NCI-H524 (cell line): Measurements from ENCODE around the gene F2.

Experiments used
- DNase-seq, 2 experiments: peaks; one replicate each; lab custom pipeline; 2025; lab: John Stamatoyannopoulos, UW

Gene F2

GRCh38 chr11:46718155-46719019 lies 626 bp upstream of the F2 start:
- DNase-seq: no peak

- DNase-seq: no peak
Observed at GRCh38 chr11:46719543-46720218, 668 bp downstream of the F2 start.

DNA sequence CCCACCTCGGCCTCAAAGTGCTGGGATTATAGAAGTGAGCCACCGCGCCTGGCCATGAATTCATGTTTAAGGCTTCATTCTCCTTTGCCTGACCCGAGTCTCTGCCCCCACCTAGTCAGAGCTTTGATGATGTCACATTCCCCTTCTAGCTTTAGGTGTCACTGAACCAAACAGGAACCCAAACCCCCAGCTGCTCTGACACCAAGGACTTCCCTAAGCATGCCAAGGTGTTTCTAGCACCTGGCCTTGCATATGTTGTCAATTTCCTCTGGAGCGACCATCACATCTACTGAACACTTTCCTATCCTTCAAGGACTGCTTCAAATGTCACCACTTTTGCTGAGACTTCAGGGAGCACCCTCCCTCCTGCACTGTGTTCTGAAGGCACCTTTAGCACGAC lies 2.3 kb downstream of the F2 start:
- DNase-seq: no peak

DNA sequence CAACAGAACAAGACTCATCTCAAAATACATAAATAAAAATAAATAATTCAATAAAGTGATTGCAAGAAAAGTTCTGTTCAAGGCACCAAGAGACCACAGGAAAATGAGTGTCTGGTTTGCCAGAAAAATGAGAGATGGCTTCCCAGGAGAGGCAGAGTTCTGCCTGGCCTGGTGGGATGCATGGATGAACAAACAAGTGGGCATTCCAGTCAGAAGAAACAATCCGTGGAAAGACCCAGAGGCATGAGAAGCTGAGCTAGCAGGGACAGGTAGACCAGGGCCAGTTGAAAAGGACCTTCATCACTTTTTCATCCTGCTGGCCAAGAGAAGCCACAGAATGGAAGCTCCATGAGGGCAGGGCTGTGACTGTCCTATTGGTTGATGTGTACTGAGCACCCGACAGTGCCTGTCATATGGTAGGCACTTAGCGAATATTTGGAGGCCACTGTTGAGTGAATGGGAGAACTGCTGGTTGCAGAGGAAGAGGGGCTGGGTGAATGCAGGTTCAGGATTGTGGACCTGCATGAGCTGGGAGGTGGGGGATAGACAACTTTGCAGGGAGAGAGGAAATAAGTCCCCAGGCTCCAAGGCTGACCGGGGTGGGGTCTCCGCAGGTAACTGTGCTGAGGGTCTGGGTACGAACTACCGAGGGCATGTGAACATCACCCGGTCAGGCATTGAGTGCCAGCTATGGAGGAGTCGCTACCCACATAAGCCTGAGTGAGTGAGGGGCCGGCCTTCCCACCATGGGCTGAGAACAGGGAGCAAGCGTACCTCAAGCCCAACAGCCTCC lies 3.7 kb downstream of the F2 start:
- DNase-seq: no peak

- DNase-seq: no peak
Observed at GRCh38 chr11:46723359-46723680, 4.3 kb downstream of the F2 start.

GRCh38 chr11:46724088-46724487 lies 5.1 kb downstream of the F2 start:
- no peak for DNase-seq

DNA sequence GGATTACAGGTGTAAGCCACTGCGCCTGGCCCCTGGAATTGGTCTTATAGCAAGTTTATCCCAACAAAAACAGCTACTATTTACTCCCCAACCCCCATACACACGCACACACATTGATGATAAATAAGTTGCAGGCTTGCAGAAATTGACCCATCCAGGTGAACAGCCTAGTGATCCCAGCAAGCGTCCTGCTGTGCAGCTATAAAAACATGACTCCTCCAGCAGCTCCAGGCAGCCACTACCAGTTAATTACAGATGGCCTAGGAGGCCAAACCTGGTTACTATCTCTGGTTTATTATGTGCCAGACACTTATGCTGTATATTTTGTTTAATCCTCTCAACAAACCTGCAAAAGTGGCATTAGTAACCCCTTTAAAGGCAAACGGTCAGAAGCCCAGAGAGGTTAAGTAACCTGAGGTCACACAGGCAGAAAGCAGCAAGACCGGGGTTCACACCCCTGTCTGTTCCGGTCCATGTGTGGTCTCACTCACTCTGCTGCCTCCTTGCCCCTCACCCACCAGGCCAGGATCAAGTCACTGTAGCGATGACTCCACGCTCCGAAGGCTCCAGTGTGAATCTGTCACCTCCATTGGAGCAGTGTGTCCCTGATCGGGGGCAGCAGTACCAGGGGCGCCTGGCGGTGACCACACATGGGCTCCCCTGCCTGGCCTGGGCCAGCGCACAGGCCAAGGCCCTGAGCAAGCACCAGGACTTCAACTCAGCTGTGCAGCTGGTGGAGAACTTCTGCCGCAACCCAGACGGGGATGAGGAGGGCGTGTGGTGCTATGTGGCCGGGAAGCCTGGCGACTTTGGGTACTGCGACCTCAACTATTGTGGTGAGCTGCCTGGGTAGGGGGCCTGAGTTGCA lies 6.6 kb downstream of the F2 start:
- DNase-seq: no peak

GRCh38 chr11:46726206-46726862 lies 7.3 kb downstream of the F2 start:
- no peak for DNase-seq

- no peak for DNase-seq
Observed at GRCh38 chr11:46727952-46728658, 9.1 kb downstream of the F2 start.

- DNase-seq: no peak
Observed at GRCh38 chr11:46728659-46729040, 9.6 kb downstream of the F2 start.

GRCh38 chr11:46729110-46730027 lies 10.4 kb downstream of the F2 start:
- DNase-seq: no peak

DNA sequence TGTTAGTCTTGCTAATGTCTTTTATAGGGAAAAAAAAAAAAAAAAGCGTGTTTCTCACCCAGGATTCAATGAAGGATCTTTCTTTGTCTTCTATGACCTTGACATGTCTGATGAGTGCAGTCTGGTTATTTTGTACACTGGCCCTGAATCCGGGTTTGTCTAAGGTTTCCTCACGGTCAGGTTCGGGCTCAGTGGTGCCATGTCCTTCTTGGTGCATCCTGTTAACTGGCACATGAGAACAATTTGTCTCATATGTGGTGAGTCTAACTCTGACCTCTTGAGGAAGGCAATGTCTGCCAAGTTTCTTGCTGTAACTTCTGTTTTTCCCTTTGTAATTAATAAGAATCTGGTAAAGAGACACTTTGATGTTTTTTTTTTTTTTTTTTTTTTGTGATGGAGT lies 12.5 kb downstream of the F2 start:
- DNase-seq: no peak

DNA sequence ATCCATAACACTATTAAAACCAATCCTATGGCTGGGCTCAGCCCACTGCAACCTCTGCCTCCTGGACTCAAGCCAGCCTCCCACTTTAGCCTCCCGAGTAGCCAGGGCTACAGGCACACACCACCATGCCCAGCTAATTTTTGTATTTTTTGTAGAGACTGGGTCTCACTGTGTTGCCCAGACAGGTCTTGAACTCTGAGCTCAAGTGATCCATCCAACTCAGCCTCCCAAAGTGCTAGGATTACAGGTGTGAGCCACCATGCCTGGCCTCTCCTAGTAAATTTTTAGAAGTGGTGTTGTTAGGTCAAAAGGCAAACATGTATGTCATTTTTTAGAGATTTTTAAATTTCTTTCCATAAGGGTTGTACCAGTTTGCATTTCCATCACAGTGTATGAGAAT lies 14.2 kb downstream of the F2 start:
- no peak for DNase-seq

- no peak for DNase-seq
Observed at GRCh38 chr11:46736146-46736545, 17.1 kb downstream of the F2 start.

GRCh38 chr11:46736615-46737014 lies 17.6 kb downstream of the F2 start:
- no peak for DNase-seq

DNA sequence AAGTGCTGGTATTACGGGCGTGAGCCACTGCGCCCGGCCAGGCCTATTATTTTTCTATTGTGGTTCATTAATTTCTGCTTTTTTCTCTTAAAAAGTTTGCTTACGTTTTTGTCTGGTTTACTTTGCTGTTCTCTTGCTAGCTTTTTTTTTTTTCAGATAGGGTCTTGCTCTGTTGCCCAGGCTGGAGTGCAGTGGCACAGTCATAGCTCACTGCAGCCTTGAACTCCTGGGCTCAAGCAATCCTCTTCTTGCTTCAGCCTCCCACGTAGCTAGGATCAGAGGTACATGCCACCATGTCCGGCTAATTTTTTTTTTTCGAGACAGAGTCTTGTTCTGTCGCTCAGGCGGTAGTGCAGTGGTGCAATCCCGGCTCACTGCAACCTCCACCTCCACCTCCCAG lies 18.7 kb downstream of the F2 start:
- no peak for DNase-seq

- no peak for DNase-seq
Observed at GRCh38 chr11:46738887-46739286, 19.9 kb downstream of the F2 start.

DNA sequence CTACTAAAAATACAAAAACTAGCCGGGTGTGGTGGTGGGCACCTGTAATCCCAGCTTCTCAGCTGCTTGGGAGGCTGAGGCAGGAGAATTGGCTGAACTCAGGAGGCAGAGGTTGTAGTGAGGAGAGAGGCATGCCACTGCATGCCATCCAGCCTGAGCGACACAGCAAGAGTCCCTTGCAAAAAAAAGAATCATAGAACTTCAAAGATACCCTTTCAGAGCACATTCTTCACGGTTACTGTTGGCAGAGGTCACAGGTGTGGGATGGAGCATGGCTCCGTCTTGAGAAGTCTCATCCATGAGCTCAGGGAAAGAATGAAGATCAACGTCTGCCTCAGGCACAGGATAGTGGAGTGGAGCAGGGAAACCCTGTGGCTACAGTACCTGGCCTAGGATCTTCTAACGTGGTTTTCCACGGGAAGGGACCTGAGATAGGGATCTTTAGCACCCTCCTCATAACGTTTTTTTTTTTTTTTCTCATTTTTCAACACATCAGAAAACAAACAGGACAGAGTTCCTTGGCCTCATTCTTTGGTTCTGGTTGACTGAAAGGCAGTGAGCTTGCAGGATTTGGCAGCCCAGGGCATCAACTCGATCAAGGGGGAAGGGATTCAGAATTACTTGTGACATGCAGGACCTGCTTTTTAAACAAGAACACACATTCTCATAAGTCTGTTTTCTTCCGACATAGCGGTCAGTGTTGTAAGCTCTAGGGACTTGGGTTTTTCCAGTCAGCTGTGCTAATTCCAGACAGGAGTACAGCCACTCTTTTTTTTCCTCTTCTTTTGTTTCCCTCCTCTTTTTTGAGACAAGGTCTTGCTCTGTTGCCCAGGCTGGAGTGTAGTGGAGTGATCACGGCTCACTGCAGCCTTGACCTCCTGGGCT lies 22.8 kb downstream of the F2 start:
- DNase-seq: no peak

DNA sequence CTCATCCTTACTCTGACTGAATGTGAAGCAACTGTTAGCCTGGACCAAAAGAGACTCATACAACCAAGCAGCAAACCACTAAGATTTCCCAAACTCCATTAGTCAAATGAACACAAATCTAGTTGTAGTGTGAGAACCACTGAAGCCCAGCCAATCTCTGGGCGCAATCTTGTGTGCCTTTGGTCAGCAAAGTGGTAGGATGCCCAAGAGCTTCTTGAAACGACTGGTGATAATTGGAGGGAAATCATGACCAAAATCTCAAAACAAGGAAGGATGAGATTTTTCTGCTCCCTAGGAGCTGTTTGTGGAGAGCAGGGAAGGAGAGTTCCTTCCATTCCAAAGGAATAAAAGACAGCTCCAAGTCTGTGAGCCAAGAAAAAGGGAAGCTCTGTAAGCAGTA lies 24.0 kb downstream of the F2 start:
- DNase-seq: no peak
